H9 (cell line): Measurements from ENCODE around the gene PLLP. TPM values are rescaled to one million over a fixed set of nuclear protein-coding genes. Genes with fewer than 3 reads are reported as not detected.
"Not testable (repeated sequence)": the region's sequence is repeated elsewhere in the genome, so short reads cannot be mapped to it uniquely, and the experiment has no call there.

Experiments used
- DNase-seq: peaks from one replicate; pipeline ENCODE4 v3.0.0-alpha.2; 2017
- H2AFZ ChIP-seq: one replicate; pipeline ENCODE4 v1.6.1; 2013; ENCODE audit warnings: mild to moderate bottlenecking, low read length, control low read depth, moderate library complexity
- H2AK5ac ChIP-seq: 2 replicates; pipeline ENCODE4 v1.6.1; 2013; ENCODE audit warnings: low read length, control low read depth, mixed read lengths; ENCODE audit not compliant: insufficient read length
- H2BK120ac ChIP-seq: one replicate; pipeline ENCODE4 v1.6.1; 2013; ENCODE audit warnings: low read depth, mild to moderate bottlenecking, low read length, control low read depth, inconsistent platforms; ENCODE audit not compliant: poor library complexity, severe bottlenecking
- H2BK12ac ChIP-seq: 2 replicates; pipeline ENCODE4 v1.6.1; 2013; ENCODE audit warnings: low read length, control low read depth, mixed read lengths, low read depth; ENCODE audit not compliant: insufficient read length
- H2BK15ac ChIP-seq: 2 replicates; pipeline ENCODE4 v1.6.1; 2013; ENCODE audit warnings: low read depth, low read length, control low read depth
- H2BK20ac ChIP-seq: one replicate; pipeline ENCODE4 v1.6.1; 2013; ENCODE audit warnings: low read depth, mild to moderate bottlenecking, low read length, control low read depth, inconsistent platforms; ENCODE audit not compliant: poor library complexity, severe bottlenecking
- H2BK5ac ChIP-seq: 2 replicates; pipeline ENCODE4 v1.6.1; 2013; ENCODE audit warnings: low read length, control low read depth, mixed read lengths; ENCODE audit not compliant: insufficient read length
- H3K14ac ChIP-seq: 2 replicates; pipeline ENCODE4 v1.6.1; 2013; ENCODE audit warnings: low read length, control low read depth; ENCODE audit not compliant: insufficient read depth
- H3K18ac ChIP-seq: 2 replicates; pipeline ENCODE4 v1.6.1; 2013; ENCODE audit warnings: low read depth, mild to moderate bottlenecking, mixed read lengths, low read length, control low read depth; ENCODE audit not compliant: insufficient read length
- H3K23ac ChIP-seq: 2 replicates; pipeline ENCODE4 v1.6.1; 2013; ENCODE audit warnings: low read length, control low read depth, mixed read lengths, low read depth; ENCODE audit not compliant: insufficient read length
- H3K23me2 ChIP-seq: 2 replicates; pipeline ENCODE4 v1.6.1; 2013; ENCODE audit warnings: low read depth, mild to moderate bottlenecking, mixed read lengths, low read length, control low read depth; ENCODE audit not compliant: insufficient read length, poor library complexity, severe bottlenecking
- H3K27ac ChIP-seq: 2 replicates; pipeline ENCODE4 v1.5.1; 2013; ENCODE audit warnings: low read length, control low read depth, mixed read lengths, low read depth; ENCODE audit not compliant: insufficient read length
- H3K27me3 ChIP-seq: 2 replicates; pipeline ENCODE4 v1.6.1; 2013; ENCODE audit warnings: low read length, control low read depth, inconsistent platforms; ENCODE audit not compliant: insufficient read depth
- H3K4ac ChIP-seq: 2 replicates; pipeline ENCODE4 v1.6.1; 2013; ENCODE audit warnings: low read depth, mild to moderate bottlenecking, control low read depth, inconsistent platforms, low read length, moderate library complexity
- H3K4me1 ChIP-seq: 2 replicates; pipeline ENCODE4 v1.6.1; 2013; ENCODE audit warnings: low read length, control low read depth, inconsistent platforms; ENCODE audit not compliant: insufficient read depth
- H3K4me2 ChIP-seq: 2 replicates; pipeline ENCODE4 v1.6.1; 2013; ENCODE audit warnings: low read length, control low read depth, mixed read lengths; ENCODE audit not compliant: insufficient read length, insufficient read depth
- H3K56ac ChIP-seq: 2 replicates; pipeline ENCODE4 v1.6.1; 2013; ENCODE audit warnings: low read depth, mild to moderate bottlenecking, mixed read lengths, low read length, control low read depth; ENCODE audit not compliant: insufficient read length
- H3K79me1 ChIP-seq: 2 replicates; pipeline ENCODE4 v1.6.1; 2013; ENCODE audit warnings: low read depth, mild to moderate bottlenecking, moderate library complexity, low read length, control low read depth, inconsistent platforms; ENCODE audit not compliant: insufficient read depth, poor library complexity, severe bottlenecking
- H3K79me2 ChIP-seq: 2 replicates; pipeline ENCODE4 v1.6.1; 2013; ENCODE audit warnings: low read length, control low read depth, inconsistent platforms; ENCODE audit not compliant: insufficient read depth
- H3K9ac ChIP-seq: 2 replicates; pipeline ENCODE4 v1.6.1; 2013; ENCODE audit warnings: low read length, control low read depth, mixed read lengths; ENCODE audit not compliant: insufficient read length; ENCODE audit errors: extremely low read depth
- H3K9me3 ChIP-seq: one replicate; pipeline ENCODE4 v1.6.1; 2013; ENCODE audit warnings: low read depth, low read length, inconsistent platforms; ENCODE audit not compliant: control insufficient read depth
- H3T11ph ChIP-seq: one replicate; pipeline ENCODE4 v1.6.1; 2013; ENCODE audit warnings: mild to moderate bottlenecking, low read length, control low read depth, inconsistent platforms
- H4K20me1 ChIP-seq: one replicate; pipeline ENCODE4 v1.6.1; 2013; ENCODE audit not compliant: control insufficient read depth, insufficient read length, insufficient read depth
- H4K5ac ChIP-seq: 2 replicates; pipeline ENCODE4 v1.6.1; 2013; ENCODE audit warnings: low read depth, mild to moderate bottlenecking, mixed read lengths, low read length, control low read depth; ENCODE audit not compliant: insufficient read length
- H4K8ac ChIP-seq: replicated peaks from 2 replicates; pipeline ENCODE4 v1.6.1; 2013; ENCODE audit warnings: low read length, control low read depth, mixed read lengths, low read depth; ENCODE audit not compliant: insufficient read length
- H4K91ac ChIP-seq: 2 replicates; pipeline ENCODE4 v1.6.1; 2013; ENCODE audit warnings: low read depth, mild to moderate bottlenecking, moderate library complexity, mixed read lengths, low read length, control low read depth; ENCODE audit not compliant: insufficient read length
- H3K27ac Mint-ChIP-seq, 3 experiments: 2 replicates in 2 of 3; 3 replicates in 1 of 3; pipeline ENCODE4 v1.8.0; 2020 to 2021; ENCODE audit warnings: mixed read lengths in 3 of 3, mild to moderate bottlenecking in 1 of 3, moderate library complexity in 1 of 3
- H3K27me3 Mint-ChIP-seq: 2 replicates; pipeline ENCODE4 v1.8.0; 2021; ENCODE audit warnings: low read depth, mild to moderate bottlenecking, moderate library complexity, mixed read lengths
- H3K36me3 Mint-ChIP-seq, 3 experiments: 2 replicates in 2 of 3; 3 replicates in 1 of 3; pipeline ENCODE4 v1.8.0; 2020 to 2021; ENCODE audit warnings: low read depth in 3 of 3, mixed read lengths in 3 of 3; ENCODE audit not compliant: insufficient read depth in 1 of 3
- H3K4me1 Mint-ChIP-seq, 2 experiments: 2 replicates each; pipeline ENCODE4 v1.8.0; 2020; ENCODE audit warnings: mixed read lengths in 2 of 2
- H3K4me3 Mint-ChIP-seq, 2 experiments: 2 replicates in 1 of 2; 3 replicates in 1 of 2; pipeline ENCODE4 v1.8.0; 2020 to 2021; ENCODE audit warnings: mild to moderate bottlenecking in 2 of 2, mixed read lengths in 2 of 2, moderate library complexity in 1 of 2
- H3K9me3 Mint-ChIP-seq, 2 experiments: 2 replicates in 1 of 2; 3 replicates in 1 of 2; pipeline ENCODE4 v1.8.0; 2020; ENCODE audit warnings: mild to moderate bottlenecking in 2 of 2, mixed read lengths in 2 of 2, moderate library complexity in 1 of 2
- CTCF ChIP-seq: fragments of 200-600 bp; sonication (generic); conservative IDR thresholded peaks from 3 replicates; pipeline ENCODE4 v1.8.0; 2021; ENCODE audit warnings: antibody characterized with exemption, mild to moderate bottlenecking
- WGBS: extraction: QIAGEN DNeasy Blood & Tissue Kit; methylation state at CpG from one replicate; pipeline ENCODE4 v1.1.7; 2013; ENCODE audit warnings: missing lambda C conversion rate, low lambda C conversion rate, mixed read lengths; ENCODE audit not compliant: insufficient read length; ENCODE audit errors: extremely low coverage; 5-methylcytosine and 5-hydroxymethylcytosine counted together
- total RNA-seq: library from RNA; stranded (reverse); gene quantifications from 2 replicates; pipeline ENCODE4 v1.2.1, GENCODE V29; 2021

Gene PLLP
- total RNA-seq, 1 experiment from 2014 or later = 1.8 TPM

- no peak overlapping the region for H3K18ac ChIP-seq
- H2AFZ ChIP-seq = no peak overlapping the region
- H3K23ac ChIP-seq = no peak overlapping the region
- H3K79me1 ChIP-seq = no peaks in the 10 kb centered on the region
- no peaks in the 10 kb centered on the region for H4K20me1 ChIP-seq
- 0 out of 2 replicates have a peak, but pooled peaks cover 2% of the 10 kb centered on the region for H3K79me2 ChIP-seq
- H3K27me3 ChIP-seq = no peaks in the 10 kb centered on the region
- H4K91ac ChIP-seq = no peak overlapping the region
- H2BK15ac ChIP-seq = no peak overlapping the region
- H3K4me3 Mint-ChIP-seq = no peak overlapping the region
- H3K27ac Mint-ChIP-seq = no peak overlapping the region; a peak in 1 of 7 replicates
- H3K23me2 ChIP-seq = no peaks in the 10 kb centered on the region
- no peaks in the 10 kb centered on the region for H3K9me3 Mint-ChIP-seq
- H3K9ac ChIP-seq = no peak overlapping the region
- no peak overlapping the region for H4K8ac ChIP-seq
- H3K56ac ChIP-seq = no peak overlapping the region
- H3K4ac ChIP-seq = no peak overlapping the region
- H2BK12ac ChIP-seq = no peak overlapping the region
- no peak overlapping the region for H3T11ph ChIP-seq
- H3K36me3 Mint-ChIP-seq = no peaks in the 10 kb centered on the region
- H3K4me1 Mint-ChIP-seq = peaks cover 15 to 16% of the 10 kb centered on the region in 2 experiments
- H3K4me2 ChIP-seq = no peak overlapping the region
- WGBS = no CpG with 5 or more reads among the region's 5 CpGs
- no peak for DNase-seq
- H3K27ac ChIP-seq = no peak overlapping the region
- H2BK120ac ChIP-seq = no peak overlapping the region
- no peak overlapping the region for H3K14ac ChIP-seq
- TF ChIP-seq CTCF = no peak
- no peak overlapping the region for H2BK20ac ChIP-seq
- no peak overlapping the region for H2BK5ac ChIP-seq
- H3K4me1 ChIP-seq = peaks cover 4% of the 10 kb centered on the region; the same call in 1 of the 2 replicates
- peaks cover 11% of the 10 kb centered on the region for H3K27me3 Mint-ChIP-seq
- H2AK5ac ChIP-seq = no peak overlapping the region
- no peak overlapping the region for H4K5ac ChIP-seq
- no peaks in the 10 kb centered on the region for H3K9me3 ChIP-seq
These were observed 7.9 kb downstream of the PLLP start for GRCh38 chr16:57276596-57276995.

- H3K9me3 ChIP-seq, H2BK15ac ChIP-seq, H2BK5ac ChIP-seq, H2BK12ac ChIP-seq, H4K20me1 ChIP-seq, H3K56ac ChIP-seq, H3K27ac Mint-ChIP-seq, H2BK120ac ChIP-seq, H3K36me3 Mint-ChIP-seq, H3K9me3 Mint-ChIP-seq, H3K79me2 ChIP-seq, H4K91ac ChIP-seq, H3K27me3 Mint-ChIP-seq, H3K79me1 ChIP-seq, DNase-seq, H2BK20ac ChIP-seq, H3K9ac ChIP-seq, H4K5ac ChIP-seq, H3K4me2 ChIP-seq, H3K23ac ChIP-seq, H4K8ac ChIP-seq, H3K27me3 ChIP-seq, H2AFZ ChIP-seq, H3K18ac ChIP-seq, H3K4me3 Mint-ChIP-seq, H3K4ac ChIP-seq, H3K4me1 ChIP-seq, H3K14ac ChIP-seq, H3K27ac ChIP-seq, H3K23me2 ChIP-seq, H3T11ph ChIP-seq, H2AK5ac ChIP-seq: not testable (repeated sequence)
- no CpG with 5 or more reads among the region's 5 CpGs for WGBS
- H3K4me1 Mint-ChIP-seq = peaks cover 15 to 17% of the 10 kb centered on the region in 2 experiments
These were observed 8.5 kb downstream of the PLLP start for GRCh38 chr16:57275946-57276345.
